IMR-90 (cell line): ENCODE measurements around the gene KDM5A. TPM values are rescaled to one million over a fixed set of nuclear protein-coding genes. Genes with fewer than 3 reads are reported as not detected.

Source experiments
- ATAC-seq: fragments of 200-7000 bp; cut with Tn5 transposase; 2 replicates; pipeline ENCODE4 v1.9.1; 2020; ENCODE audit warnings: low read depth, mild to moderate bottlenecking, moderate library complexity
- BruUV-seq: library from RNA; stranded (reverse); fragments of 400-500 nt; replicated peaks from 2 replicates; lab custom pipeline; 2021; lab: Mats Ljungman, UMichigan
- CTCF ChIA-PET: fragments of 300-600 bp; formaldehyde crosslinking; extraction: SDS; loops from one replicate; lab custom pipeline; 2021; ENCODE audit warnings: antibody characterized with exemption; lab: Yijun Ruan, JAX
- POLR2A ChIA-PET: fragments of 300-600 bp; sonication (Branson Sonifier 250); formaldehyde crosslinking; loops from one replicate; lab custom pipeline; 2022; ENCODE audit warnings: antibody characterized with exemption; ENCODE audit not compliant: unreplicated experiment; lab: Charles Lee
- DNase-seq: peaks from one replicate; pipeline ENCODE4 v3.0.0; 2013
- H2AFZ ChIP-seq: replicated peaks from 2 replicates; pipeline ENCODE3; 2013; ENCODE audit warnings: low read length, mild to moderate bottlenecking; ENCODE audit not compliant: poor library complexity
- H2AK5ac ChIP-seq: 2 replicates; pipeline ENCODE4 v1.6.1; 2013; ENCODE audit warnings: low read depth, low read length, inconsistent platforms
- H2AK9ac ChIP-seq: replicated peaks from 2 replicates; pipeline ENCODE3; 2013; ENCODE audit warnings: mild to moderate bottlenecking, low read depth, low read length, moderate library complexity; ENCODE audit not compliant: poor library complexity
- H2BK120ac ChIP-seq: 2 replicates; pipeline ENCODE4 v1.6.1; 2013; ENCODE audit warnings: low read depth, low read length, inconsistent platforms
- H2BK15ac ChIP-seq: 3 replicates; pipeline ENCODE4 v1.6.1; 2013; ENCODE audit warnings: low read depth, low read length, inconsistent platforms
- H2BK20ac ChIP-seq: 2 replicates; pipeline ENCODE4 v1.6.1; 2013; ENCODE audit warnings: low read depth, mild to moderate bottlenecking, inconsistent platforms, low read length, moderate library complexity
- H2BK5ac ChIP-seq: 2 replicates; pipeline ENCODE4 v1.6.1; 2013; ENCODE audit warnings: mild to moderate bottlenecking, low read depth, low read length, inconsistent platforms; ENCODE audit not compliant: poor library complexity, severe bottlenecking
- H3K14ac ChIP-seq: replicated peaks from 2 replicates; pipeline ENCODE4 v1.6.1; 2013; ENCODE audit warnings: low read depth, low read length, inconsistent platforms
- H3K18ac ChIP-seq: 2 replicates; pipeline ENCODE4 v1.6.1; 2013; ENCODE audit warnings: low read depth, low read length, control low read depth
- H3K23ac ChIP-seq: 2 replicates; pipeline ENCODE4 v1.6.1; 2013; ENCODE audit warnings: low read depth, low read length, inconsistent platforms
- H3K27ac ChIP-seq: 2 replicates; pipeline ENCODE4 v1.5.1; 2013; ENCODE audit warnings: mild to moderate bottlenecking, control low read depth, low read length; ENCODE audit not compliant: insufficient read depth
- H3K27me3 ChIP-seq: 2 replicates; pipeline ENCODE4 v1.6.1; 2013; ENCODE audit warnings: low read length; ENCODE audit not compliant: control insufficient read depth, insufficient read depth
- H3K36me3 ChIP-seq: 2 replicates; pipeline ENCODE4 v1.6.1; 2013; ENCODE audit warnings: low read length, mixed read lengths; ENCODE audit not compliant: control insufficient read depth, insufficient read depth
- H3K4ac ChIP-seq: 2 replicates; pipeline ENCODE4 v1.6.1; 2013; ENCODE audit warnings: low read depth, low read length, inconsistent platforms
- H3K4me1 ChIP-seq: 2 replicates; pipeline ENCODE4 v1.6.1; 2013; ENCODE audit warnings: low read length, mixed read lengths; ENCODE audit not compliant: control insufficient read depth, insufficient read depth
- H3K4me2 ChIP-seq: 2 replicates; pipeline ENCODE4 v1.6.1; 2013; ENCODE audit warnings: low read depth, mild to moderate bottlenecking, control low read depth, low read length, moderate library complexity
- H3K4me3 ChIP-seq: 2 replicates; pipeline ENCODE4 v1.5.1; 2013; ENCODE audit warnings: low read depth, mild to moderate bottlenecking, control low read depth, low read length, moderate library complexity; ENCODE audit not compliant: insufficient read depth
- H3K56ac ChIP-seq: 2 replicates; pipeline ENCODE4 v1.6.1; 2013; ENCODE audit warnings: low read length, inconsistent platforms; ENCODE audit not compliant: insufficient read depth; ENCODE audit errors: extremely low read depth
- H3K79me1 ChIP-seq, 2 experiments: 2 replicates each; pipeline ENCODE4 v1.6.1; 2013; ENCODE audit warnings: low read length in 2 of 2, inconsistent platforms in 1 of 2, low read depth in 1 of 2
- H3K9ac ChIP-seq: 2 replicates; pipeline ENCODE4 v1.6.1; 2013; ENCODE audit warnings: low read depth, low read length, control low read depth
- H3K9me1 ChIP-seq: 2 replicates; pipeline ENCODE4 v1.6.1; 2013; ENCODE audit warnings: low read length, inconsistent platforms; ENCODE audit not compliant: insufficient read depth
- H3K9me3 ChIP-seq: 2 replicates; pipeline ENCODE4 v1.6.1; 2013; ENCODE audit warnings: low read length; ENCODE audit not compliant: control insufficient read depth, insufficient read depth
- H4K20me1 ChIP-seq: 2 replicates; pipeline ENCODE4 v1.6.1; 2013; ENCODE audit warnings: low read length, inconsistent platforms; ENCODE audit not compliant: insufficient read depth
- H4K5ac ChIP-seq: 2 replicates; pipeline ENCODE4 v1.6.1; 2013; ENCODE audit warnings: mild to moderate bottlenecking, low read depth, low read length, control low read depth
- H4K8ac ChIP-seq, 2 experiments: 2 replicates each; pipeline ENCODE4 v1.6.1; 2013; ENCODE audit warnings: low read depth in 2 of 2, low read length in 2 of 2, control low read depth in 1 of 2, inconsistent platforms in 1 of 2
- H4K91ac ChIP-seq: 2 replicates; pipeline ENCODE4 v1.6.1; 2013; ENCODE audit warnings: low read depth, low read length, inconsistent platforms; ENCODE audit not compliant: insufficient read depth
- BHLHE40 ChIP-seq: fragments of 150-350 bp; IDR thresholded peaks from 2 replicates; pipeline ENCODE4 v1.6.1; 2016; ENCODE audit warnings: mild to moderate bottlenecking, low read depth, low read length
- CEBPB ChIP-seq: IDR thresholded peaks from 2 replicates; pipeline ENCODE4 v1.6.1; 2012; ENCODE audit warnings: low read depth, low read length, improper control_type of control experiment
- CHD1 ChIP-seq: IDR thresholded peaks from 2 replicates; pipeline ENCODE4 v1.6.1; 2012; ENCODE audit warnings: low read depth, low read length, improper control_type of control experiment
- FOS ChIP-seq: fragments of 150-350 bp; IDR thresholded peaks from 2 replicates; pipeline ENCODE4 v1.6.1; 2016; ENCODE audit warnings: low read depth, low read length
- MAFK ChIP-seq: IDR thresholded peaks from 2 replicates; pipeline ENCODE4 v1.6.1; 2012; ENCODE audit warnings: low read depth, low read length, improper control_type of control experiment
- MAZ ChIP-seq: IDR thresholded peaks from 2 replicates; pipeline ENCODE4 v1.6.1; 2012; ENCODE audit warnings: low read depth, mild to moderate bottlenecking, low read length, improper control_type of control experiment, moderate library complexity, borderline replicate concordance
- MXI1 ChIP-seq: IDR thresholded peaks from 2 replicates; pipeline ENCODE4 v1.6.1; 2012; ENCODE audit warnings: low read depth, mild to moderate bottlenecking, low read length, moderate library complexity, borderline replicate concordance
- NFE2L2 ChIP-seq: fragments of 150-350 bp; IDR thresholded peaks from 2 replicates; pipeline ENCODE4 v1.6.1; 2016; ENCODE audit warnings: low read depth, mild to moderate bottlenecking, low read length
- POLR2A ChIP-seq: IDR thresholded peaks from 2 replicates; pipeline ENCODE4 v1.6.1; 2012; ENCODE audit warnings: mild to moderate bottlenecking, low read depth, low read length
- RAD21 ChIP-seq: IDR thresholded peaks from 2 replicates; pipeline ENCODE4 v1.6.1; 2012; ENCODE audit warnings: low read length, improper control_type of control experiment
- RCOR1 ChIP-seq: IDR thresholded peaks from 2 replicates; pipeline ENCODE4 v1.6.1; 2012; ENCODE audit warnings: mild to moderate bottlenecking, low read length, improper control_type of control experiment; ENCODE audit not compliant: insufficient replicate concordance
- RFX5 ChIP-seq: IDR thresholded peaks from 2 replicates; pipeline ENCODE4 v1.8.0; 2012; ENCODE audit warnings: low read depth, mild to moderate bottlenecking, low read length, moderate library complexity
- SMC3 ChIP-seq: fragments of 150-350 bp; IDR thresholded peaks from 2 replicates; pipeline ENCODE4 v1.6.1; 2016; ENCODE audit warnings: low read depth, mild to moderate bottlenecking, antibody characterized with exemption, low read length, moderate library complexity
- WGBS, 2 experiments: methylation state at CpG; one replicate each; pipeline versions ENCODE4 v1.1.5 to v1.1.7; 2013; ENCODE audit warnings: missing lambda C conversion rate in 2 of 2; ENCODE audit not compliant: insufficient read length in 1 of 2; ENCODE audit errors: extremely low coverage in 2 of 2; 5-methylcytosine and 5-hydroxymethylcytosine counted together
- dilution Hi-C: fragments of 300-500 bp; cut with HindIII; formaldehyde crosslinking; loops from one replicate; pipeline ENCODE4 v1.14.3; 2018; ENCODE audit warnings: low sequenced_read_pairs; ENCODE audit not compliant: unreplicated experiment
- in situ Hi-C: fragments of 300-500 bp; cut with MboI; formaldehyde crosslinking; loops from 3 replicates; pipeline ENCODE4 v1.14.3; 2019; ENCODE audit warnings: low sequenced_read_pairs, inconsistent platforms, mixed read lengths
- intact Hi-C: fragments of 100-400 bp; cut with micrococcal nuclease; formaldehyde crosslinking; loops from 2 replicates; pipeline ENCODE4 v1.10.0; 2022
- polyA plus RNA-seq, 3 experiments: library from polyadenylated mRNA; depleted of rRNA; stranded (reverse); fragments of >200 nt; gene quantifications; 2 replicates each; pipeline ENCODE4 v1.2.3, GENCODE V29; 2012; ENCODE audit warnings: low replicate concordance in 1 of 3
- total RNA-seq: library from RNA; depleted of rRNA; stranded (reverse); fragments of >200 nt; gene quantifications from 2 replicates; pipeline ENCODE4 v1.2.3, GENCODE V29; 2012
- TF ChIP-seq, protein P1 (sequence below): conservative IDR thresholded peaks from 2 replicates; pipeline ENCODE4 v1.5.1; 2012; ENCODE audit warnings: mild to moderate bottlenecking, low read depth, low read length, improper control_type of control experiment
- TF ChIP-seq, protein P2 (sequence below): fragments of 150-350 bp; IDR thresholded peaks from 2 replicates; pipeline ENCODE4 v1.6.1; 2017; ENCODE audit warnings: mild to moderate bottlenecking, antibody characterized with exemption, low read length, low read depth
- TF ChIP-seq, protein P3 (sequence below): fragments of 150-350 bp; IDR thresholded peaks from 2 replicates; pipeline ENCODE4 v1.6.1; 2016; ENCODE audit warnings: low read depth, mild to moderate bottlenecking, low read length, moderate library complexity, borderline replicate concordance

The KDM5A gene
- total and polyA plus RNA-seq, 2 of the 4 experiments (the other 2 are of a cell fraction) = 7.9 to 95.9 TPM

DNA sequence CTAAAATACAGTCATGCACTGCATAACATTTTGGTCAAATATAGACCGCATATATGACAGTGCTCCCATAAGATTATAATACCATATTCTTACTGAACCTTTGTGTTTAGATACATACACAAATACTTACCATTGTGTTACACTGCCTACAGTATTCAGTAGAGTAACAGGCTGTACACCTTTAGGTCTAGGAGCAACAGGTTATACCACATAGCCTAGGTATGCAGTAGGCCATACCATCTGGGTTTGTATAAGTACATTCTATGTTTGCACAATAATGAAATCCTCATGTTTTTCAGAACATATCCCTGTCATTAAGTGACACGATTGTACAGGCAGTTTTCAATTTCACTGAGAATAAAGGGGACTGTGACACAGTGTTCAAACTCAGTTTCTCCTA lies 22.3 kb downstream of the KDM5A start:
- H3K14ac ChIP-seq = no peak overlapping the region
- H2BK15ac ChIP-seq = no peak overlapping the region
- DNase-seq = no peak
- no peak for ATAC-seq
- H3K56ac ChIP-seq = no peak overlapping the region
- no peaks in the 10 kb centered on the region for H3K9me1 ChIP-seq
- H3K18ac ChIP-seq = no peak overlapping the region
- H3K9ac ChIP-seq = no peak overlapping the region
- no peak for TF ChIP-seq NFE2L2
- no peak for TF ChIP-seq RAD21
- no peak for TF ChIP-seq SMC3
- TF ChIP-seq, protein P1, sequence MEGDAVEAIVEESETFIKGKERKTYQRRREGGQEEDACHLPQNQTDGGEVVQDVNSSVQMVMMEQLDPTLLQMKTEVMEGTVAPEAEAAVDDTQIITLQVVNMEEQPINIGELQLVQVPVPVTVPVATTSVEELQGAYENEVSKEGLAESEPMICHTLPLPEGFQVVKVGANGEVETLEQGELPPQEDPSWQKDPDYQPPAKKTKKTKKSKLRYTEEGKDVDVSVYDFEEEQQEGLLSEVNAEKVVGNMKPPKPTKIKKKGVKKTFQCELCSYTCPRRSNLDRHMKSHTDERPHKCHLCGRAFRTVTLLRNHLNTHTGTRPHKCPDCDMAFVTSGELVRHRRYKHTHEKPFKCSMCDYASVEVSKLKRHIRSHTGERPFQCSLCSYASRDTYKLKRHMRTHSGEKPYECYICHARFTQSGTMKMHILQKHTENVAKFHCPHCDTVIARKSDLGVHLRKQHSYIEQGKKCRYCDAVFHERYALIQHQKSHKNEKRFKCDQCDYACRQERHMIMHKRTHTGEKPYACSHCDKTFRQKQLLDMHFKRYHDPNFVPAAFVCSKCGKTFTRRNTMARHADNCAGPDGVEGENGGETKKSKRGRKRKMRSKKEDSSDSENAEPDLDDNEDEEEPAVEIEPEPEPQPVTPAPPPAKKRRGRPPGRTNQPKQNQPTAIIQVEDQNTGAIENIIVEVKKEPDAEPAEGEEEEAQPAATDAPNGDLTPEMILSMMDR = no peak
- no peak for TF ChIP-seq RCOR1
- TF ChIP-seq MAFK = no peak
- no peak for TF ChIP-seq MAZ
- TF ChIP-seq CHD1 = no peak
- no peak for TF ChIP-seq RFX5
- no peak for TF ChIP-seq FOS
- TF ChIP-seq POLR2A = no peak
- no peak for TF ChIP-seq BHLHE40
- TF ChIP-seq, protein P2, sequence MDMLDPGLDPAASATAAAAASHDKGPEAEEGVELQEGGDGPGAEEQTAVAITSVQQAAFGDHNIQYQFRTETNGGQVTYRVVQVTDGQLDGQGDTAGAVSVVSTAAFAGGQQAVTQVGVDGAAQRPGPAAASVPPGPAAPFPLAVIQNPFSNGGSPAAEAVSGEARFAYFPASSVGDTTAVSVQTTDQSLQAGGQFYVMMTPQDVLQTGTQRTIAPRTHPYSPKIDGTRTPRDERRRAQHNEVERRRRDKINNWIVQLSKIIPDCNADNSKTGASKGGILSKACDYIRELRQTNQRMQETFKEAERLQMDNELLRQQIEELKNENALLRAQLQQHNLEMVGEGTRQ = no peak
- no peak for TF ChIP-seq MXI1
- TF ChIP-seq, protein P3, sequence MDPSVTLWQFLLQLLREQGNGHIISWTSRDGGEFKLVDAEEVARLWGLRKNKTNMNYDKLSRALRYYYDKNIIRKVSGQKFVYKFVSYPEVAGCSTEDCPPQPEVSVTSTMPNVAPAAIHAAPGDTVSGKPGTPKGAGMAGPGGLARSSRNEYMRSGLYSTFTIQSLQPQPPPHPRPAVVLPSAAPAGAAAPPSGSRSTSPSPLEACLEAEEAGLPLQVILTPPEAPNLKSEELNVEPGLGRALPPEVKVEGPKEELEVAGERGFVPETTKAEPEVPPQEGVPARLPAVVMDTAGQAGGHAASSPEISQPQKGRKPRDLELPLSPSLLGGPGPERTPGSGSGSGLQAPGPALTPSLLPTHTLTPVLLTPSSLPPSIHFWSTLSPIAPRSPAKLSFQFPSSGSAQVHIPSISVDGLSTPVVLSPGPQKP = no peak
- TF ChIP-seq CEBPB = no peak
- H2BK120ac ChIP-seq = no peak overlapping the region
- intact Hi-C loops = loop anchor here (2.0 kb wide), 1 partner anchor 42 kb away; no protein-coding TSS in a partner anchor
- H2AK5ac ChIP-seq = no peak overlapping the region
- H3K4ac ChIP-seq = no peak overlapping the region
- H3K23ac ChIP-seq = no peak overlapping the region
- H3K27me3 ChIP-seq = no peaks in the 10 kb centered on the region
- H2AFZ ChIP-seq = no peak overlapping the region
- H4K8ac ChIP-seq = no peak overlapping the region
- no peak overlapping the region for H3K27ac ChIP-seq
- peaks cover 38% of the 10 kb centered on the region for H3K36me3 ChIP-seq
- WGBS, 2 experiments = no CpG with 5 or more reads among the region's 2 CpGs
- H4K20me1 ChIP-seq = peaks cover 4% of the 10 kb centered on the region; the same call in 1 of the 2 replicates
- H3K4me2 ChIP-seq = no peak overlapping the region
- no peak overlapping the region for H4K91ac ChIP-seq
- in situ Hi-C loops = no loop called here
- H2BK20ac ChIP-seq = no peak overlapping the region
- H2BK5ac ChIP-seq = no peak overlapping the region
- H3K79me1 ChIP-seq = peaks cover 6 to 20% of the 10 kb centered on the region in 2 experiments; a peak in 3 of 4 replicates
- no peaks in the 10 kb centered on the region for H3K4me1 ChIP-seq
- POLR2A ChIA-PET = no interaction called here
- H2AK9ac ChIP-seq = no peak overlapping the region
- no peak overlapping the region for H4K5ac ChIP-seq
- BruUV-seq = no TSS peak
- CTCF ChIA-PET = interaction anchor here (0.6 kb wide), 1 partner anchor 22 kb away, joined by 3 read pairs; no protein-coding TSS in a partner anchor
- dilution Hi-C loops = no loop called here
- H3K9me3 ChIP-seq = peaks cover 6% of the 10 kb centered on the region
- H3K4me3 ChIP-seq = no peak overlapping the region
